Raji (cell line): ENCODE results near the gene COMT.

Source experiments
- POLR2A ChIP-seq: IDR thresholded peaks from 2 replicates; pipeline ENCODE4 v1.6.1; 2011; ENCODE audit warnings: low read depth, low read length, control low read depth; ENCODE audit not compliant: insufficient read depth

COMT gene

GRCh38 chr22:19916941-19917340, 24.6 kb upstream of the COMT start:
- TF ChIP-seq POLR2A = no peak

GRCh38 chr22:19917389-19918138, 24.0 kb upstream of the COMT start:
- TF ChIP-seq POLR2A = no peak

- TF ChIP-seq POLR2A = no peak
These were observed 23.1 kb upstream of the COMT start for GRCh38 chr22:19918332-19919106.

- no peak for TF ChIP-seq POLR2A
These were observed 21.7 kb upstream of the COMT start for GRCh38 chr22:19919701-19920363.

GRCh38 chr22:19921544-19922081, 20.0 kb upstream of the COMT start:
- no peak for TF ChIP-seq POLR2A

- TF ChIP-seq POLR2A = no peak
These were observed 17.6 kb upstream of the COMT start for GRCh38 chr22:19923914-19924513.

- TF ChIP-seq POLR2A = no peak
These were observed 13.9 kb upstream of the COMT start for GRCh38 chr22:19927696-19928095.

GRCh38 chr22:19928207-19928606, 13.4 kb upstream of the COMT start:
- TF ChIP-seq POLR2A = no peak

GRCh38 chr22:19929586-19930550, 11.7 kb upstream of the COMT start:
- TF ChIP-seq POLR2A = no peak

- no peak for TF ChIP-seq POLR2A
These were observed 10.8 kb upstream of the COMT start for GRCh38 chr22:19930551-19931486.

- TF ChIP-seq POLR2A = no peak
These were observed 10.1 kb upstream of the COMT start for GRCh38 chr22:19931514-19931913.

- TF ChIP-seq POLR2A = no peak
These were observed 9.0 kb upstream of the COMT start for GRCh38 chr22:19932367-19933206.
